Measurements from ENCODE around the gene PXDC1.

Gene PXDC1, protein sequence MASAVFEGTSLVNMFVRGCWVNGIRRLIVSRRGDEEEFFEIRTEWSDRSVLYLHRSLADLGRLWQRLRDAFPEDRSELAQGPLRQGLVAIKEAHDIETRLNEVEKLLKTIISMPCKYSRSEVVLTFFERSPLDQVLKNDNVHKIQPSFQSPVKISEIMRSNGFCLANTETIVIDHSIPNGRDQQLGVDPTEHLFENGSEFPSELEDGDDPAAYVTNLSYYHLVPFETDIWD

DNA sequence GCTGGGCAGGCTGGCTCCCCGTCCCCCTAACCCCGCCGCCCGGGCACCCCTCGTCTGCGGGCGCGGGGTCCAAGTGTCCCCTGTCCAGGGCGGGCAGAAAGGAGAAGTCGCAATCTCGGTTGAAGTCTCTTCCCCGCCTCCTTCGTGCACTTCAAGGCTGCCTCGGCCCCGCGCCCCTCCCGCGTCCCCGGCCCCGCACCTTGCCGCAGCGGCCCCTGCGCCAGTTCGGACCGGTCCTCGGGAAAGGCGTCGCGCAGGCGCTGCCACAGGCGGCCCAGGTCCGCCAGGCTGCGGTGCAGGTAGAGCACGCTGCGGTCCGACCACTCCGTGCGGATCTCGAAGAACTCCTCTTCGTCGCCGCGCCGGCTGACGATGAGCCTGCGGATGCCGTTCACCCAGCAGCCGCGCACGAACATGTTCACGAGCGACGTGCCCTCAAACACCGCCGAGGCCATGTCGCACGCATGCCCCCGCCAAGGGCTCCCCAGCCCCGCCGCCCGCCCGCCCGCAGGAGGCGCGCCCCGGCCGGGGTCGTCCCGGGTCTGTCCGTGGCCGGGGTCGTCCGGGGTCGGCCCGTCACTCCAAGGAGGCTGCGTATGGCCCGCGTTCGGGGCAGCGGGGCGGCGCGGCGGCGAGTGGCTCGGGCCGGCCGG is at the start of gene PXDC1:
Gene PXDC1 (minus strand): TSS at position 637 of the 653 bp plus-strand sequence. CDS start 182 bp downstream, at position 455.
- DNase-seq, result peak; percentile 18

DNA sequence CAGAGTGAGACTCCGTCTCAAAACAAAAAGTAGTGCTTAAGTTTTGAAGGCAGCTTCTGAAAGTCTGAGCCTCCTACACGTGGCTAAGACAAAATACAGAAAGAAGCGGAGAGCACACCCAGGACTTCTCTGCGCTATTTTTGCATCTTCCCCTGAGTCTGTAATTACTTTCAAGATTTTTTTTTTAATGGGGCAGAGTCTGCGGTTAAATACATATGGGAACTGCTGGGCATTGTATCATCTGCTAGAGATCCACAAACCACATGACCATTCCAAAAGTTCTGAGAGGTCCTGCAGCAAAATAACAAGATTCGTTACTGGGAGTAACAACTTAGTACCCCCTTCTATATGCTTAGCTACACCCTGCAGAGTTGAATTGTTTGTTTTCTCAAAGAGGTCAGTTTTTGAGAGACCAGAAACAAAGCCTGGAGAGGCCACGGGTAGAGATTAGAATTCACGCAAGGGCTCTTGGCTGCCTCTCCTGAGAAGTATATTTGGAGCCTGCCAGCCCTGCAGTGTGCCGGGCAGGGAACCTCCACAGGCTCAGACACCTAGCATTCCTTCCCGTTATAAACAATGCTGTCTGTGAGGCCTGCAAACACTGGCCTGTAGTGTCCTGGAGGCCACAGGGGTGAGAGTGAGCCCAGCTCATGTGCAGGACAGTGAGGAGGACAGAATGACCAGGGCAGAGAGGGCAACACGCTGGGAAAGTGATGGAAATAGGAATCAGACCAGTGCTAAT is 49.5 kb upstream of the PXDC1 start:
- no peak for DNase-seq

DNA sequence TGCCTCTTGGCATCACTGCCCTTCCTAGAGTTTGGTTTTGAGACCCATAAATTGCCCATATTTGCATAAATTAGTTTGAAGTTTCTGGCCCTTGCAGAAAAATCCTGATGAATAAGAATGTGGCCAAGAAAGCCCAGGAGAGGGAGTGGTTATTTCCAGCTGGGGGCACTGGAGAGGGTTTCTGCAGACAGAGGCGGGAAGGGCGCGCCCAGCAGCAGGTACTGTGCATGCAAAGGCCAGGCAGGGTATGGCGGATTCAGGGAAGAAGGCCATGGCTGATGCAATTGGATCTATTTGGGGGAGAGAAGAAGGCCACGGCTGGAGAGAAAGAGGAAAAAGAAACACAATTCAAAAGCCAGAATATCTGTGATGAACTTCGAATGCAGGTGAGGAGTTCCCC is 48.2 kb upstream of the PXDC1 start:
- no peak for DNase-seq

DNA sequence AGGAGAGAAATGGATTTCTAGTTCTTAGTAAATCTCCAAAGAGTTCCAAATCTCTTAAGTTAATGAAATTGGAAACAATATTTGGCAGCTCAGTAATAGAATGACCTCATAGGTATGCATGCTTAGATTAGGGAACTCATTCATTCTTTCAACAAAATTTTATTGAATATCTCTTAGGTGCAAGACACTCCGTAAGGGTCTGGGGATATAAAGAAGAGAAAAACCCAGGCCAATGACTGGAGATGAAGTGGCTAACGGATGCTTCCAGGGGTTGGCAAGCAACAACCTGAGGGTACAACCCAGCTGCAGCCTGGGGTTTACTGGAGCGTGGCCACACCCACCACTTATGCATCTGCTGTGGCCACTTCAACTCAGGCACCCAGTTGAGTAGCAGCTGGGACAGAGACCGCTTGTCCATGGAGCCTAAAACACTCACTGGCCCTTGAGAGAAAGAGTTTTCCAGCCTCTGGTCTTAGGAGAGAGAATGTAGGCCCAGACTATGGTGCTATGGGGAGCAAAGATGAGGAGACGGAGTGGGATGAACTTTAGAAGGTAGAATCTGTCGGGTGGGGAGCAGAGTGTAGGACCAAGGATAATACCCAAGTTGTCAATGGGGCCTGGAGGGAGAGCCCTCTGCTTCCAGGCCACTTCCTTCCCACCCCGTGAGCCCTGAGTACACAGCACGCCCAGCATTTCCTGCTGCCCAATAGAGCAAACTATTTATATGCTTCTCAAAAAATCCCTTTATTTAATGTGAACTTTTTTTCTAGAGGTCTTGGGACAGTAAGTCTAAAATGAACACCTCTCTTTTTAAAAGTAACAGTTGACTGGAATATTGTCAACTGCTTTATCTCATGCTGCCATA is 46.8 kb upstream of the PXDC1 start:
- no peak for DNase-seq

DNA sequence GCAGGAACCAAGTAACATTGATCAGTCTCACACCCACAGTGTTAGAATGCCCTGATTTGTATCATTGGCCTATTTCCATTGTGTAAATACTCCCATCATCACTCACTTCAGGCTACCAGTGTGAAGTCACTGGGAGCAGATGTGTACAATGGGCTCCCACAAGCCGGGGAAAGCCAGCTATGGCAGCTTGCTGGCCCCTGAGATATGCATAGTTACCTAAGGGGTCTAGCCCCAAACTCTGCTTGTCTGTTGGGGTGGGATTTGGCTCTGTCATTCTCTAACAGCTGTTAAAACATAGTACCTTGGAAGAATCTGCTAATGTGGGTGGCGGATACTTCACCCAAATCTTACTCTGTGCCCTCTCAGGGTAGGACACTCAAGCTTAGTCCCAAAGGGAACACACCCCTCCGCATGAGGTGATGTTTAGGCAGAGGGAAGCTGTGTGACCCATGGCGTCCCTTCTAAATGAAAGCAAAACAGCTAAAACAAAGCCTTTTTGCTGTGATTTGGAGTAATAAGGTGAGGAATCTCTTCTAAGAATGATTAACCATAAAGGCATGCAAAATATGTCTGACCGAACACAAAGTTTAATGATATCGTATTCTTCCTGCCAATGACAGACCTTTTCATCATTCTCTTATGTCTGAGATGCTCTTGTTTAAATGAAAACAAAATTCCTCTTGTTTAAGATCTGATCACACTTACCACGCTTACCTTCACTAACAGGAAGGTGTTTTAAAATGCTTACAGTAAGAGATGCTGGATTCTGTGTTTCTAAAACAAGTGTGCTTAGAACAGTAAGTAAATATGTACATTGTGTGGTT is 45.9 kb upstream of the PXDC1 start:
- DNase-seq, result no peak

DNA sequence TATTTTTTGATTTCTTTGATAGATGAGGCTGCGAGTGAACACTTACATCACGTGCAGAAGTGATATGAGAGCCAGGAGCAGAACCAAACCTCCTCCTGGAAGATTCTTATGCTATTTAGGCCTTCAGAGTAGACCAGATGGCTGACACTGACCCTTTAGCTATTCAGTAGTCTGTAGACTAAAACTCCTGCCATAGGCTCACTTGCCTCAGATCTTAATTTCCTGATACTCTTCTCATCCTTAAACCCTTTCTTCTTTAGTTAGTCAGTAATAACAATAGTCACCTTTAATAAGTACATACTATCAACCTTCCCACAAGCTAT is 45.2 kb upstream of the PXDC1 start:
- no peak for DNase-seq

DNA sequence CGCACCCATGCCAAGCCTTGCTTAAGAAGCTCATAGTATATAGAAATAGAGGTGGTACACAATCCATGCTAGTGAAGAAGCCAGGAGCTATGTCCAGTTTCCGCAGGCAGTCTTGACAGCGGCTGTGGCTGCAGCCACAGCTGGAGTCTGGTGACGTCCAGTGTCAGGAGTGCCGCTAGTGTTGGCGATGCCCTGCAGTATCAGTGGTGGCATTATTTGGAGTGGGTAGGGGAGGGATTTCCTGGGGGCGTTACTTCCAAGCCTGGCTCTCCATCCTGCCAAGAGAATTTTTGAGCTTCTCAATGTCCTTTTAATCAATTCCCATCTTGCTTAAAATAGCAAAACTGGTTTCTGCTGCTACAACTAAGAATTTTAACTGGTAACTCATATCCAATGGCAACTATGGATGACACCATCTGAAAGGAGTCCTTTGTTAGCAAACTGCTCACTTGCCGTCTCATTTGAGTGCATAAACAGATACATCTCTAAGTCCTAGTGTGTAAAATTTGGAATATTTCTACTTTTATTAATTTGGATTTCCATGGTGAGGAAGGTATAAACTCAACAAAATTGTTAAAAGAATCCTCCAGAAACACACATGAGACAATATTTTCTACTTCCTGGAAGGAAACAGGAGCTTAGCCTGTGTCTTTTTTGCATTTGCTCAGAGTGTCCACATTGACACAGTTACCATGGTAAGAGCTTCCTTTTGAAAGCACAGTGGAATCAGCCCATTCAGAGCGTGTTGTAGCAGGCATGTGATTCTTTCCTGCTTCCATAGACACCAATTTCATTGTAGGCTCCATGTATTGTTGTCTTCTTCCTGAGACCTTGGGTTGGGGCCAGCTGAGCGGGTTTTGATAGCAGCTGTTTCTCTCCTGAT is 44.6 kb upstream of the PXDC1 start:
- no peak for DNase-seq

DNA sequence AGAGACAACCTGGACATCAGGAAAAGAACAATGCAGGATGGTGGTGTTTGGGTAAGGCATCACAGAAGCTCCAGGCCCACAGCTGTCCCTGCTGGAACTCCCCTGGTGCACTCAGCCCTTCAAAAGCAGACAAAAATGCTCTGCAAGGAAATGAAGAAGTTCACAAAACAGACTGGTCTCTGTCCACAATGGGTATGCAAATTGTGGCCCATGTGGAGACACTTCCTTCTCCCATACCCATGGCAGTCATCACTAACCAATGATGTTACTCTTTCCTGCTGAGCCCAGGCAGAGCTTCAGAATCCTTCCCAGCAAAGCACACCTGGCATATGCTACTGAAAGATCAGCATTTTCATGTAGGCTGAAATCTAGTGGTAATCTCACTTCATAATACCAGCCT is 42.6 kb upstream of the PXDC1 start:
- DNase-seq, result no peak

DNA sequence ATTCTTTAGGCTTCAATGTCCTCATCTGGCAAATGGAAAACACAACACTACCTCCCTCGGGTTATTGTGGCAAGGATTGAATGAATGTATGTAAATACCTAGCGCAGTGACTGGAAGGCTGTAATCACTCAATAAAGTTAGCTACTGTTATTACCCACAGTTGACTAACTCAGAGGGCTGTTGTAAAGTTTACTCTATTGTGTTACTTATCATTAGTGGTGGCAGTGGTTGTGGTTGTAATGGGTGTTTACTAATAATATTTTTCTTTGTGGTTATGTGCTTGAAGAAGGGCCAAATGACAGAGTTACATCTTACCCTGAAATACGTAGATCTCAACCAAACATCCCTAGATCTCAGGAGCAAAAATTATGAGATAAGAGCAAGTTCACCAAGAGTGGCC is 42.0 kb upstream of the PXDC1 start:
- no peak for DNase-seq

DNA sequence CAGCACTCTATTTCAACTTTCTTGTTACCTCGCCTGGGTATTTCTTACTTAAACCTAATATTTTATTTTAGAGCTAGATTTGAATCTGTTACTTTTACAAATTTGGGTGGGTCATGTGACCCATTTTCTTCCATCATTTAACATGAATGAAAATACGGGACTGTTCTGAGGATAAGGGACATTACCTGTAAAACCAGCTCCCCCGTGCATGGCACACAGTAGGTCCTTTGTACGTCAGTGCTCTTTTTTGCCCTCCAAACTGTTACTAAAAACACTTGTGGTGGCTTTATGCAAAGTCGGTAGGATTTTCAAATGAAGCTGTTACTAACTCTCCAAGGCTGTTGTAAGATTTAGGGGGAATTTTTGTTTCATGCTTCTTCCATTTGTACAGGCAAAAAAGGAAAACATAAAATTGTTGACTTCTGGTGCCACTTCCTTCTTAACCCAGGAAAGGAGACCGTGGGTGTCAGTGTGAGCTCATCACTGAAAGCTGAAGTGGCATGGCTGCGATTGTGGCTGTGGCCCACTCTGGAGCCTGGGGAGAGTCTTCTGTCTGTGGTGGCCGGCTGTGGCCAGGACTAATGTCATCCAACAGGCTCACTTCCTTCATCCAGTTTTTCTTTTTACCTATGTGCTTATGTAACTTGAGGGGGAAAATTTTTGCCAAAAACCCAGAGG is 40.2 kb upstream of the PXDC1 start:
- no peak for DNase-seq

DNA sequence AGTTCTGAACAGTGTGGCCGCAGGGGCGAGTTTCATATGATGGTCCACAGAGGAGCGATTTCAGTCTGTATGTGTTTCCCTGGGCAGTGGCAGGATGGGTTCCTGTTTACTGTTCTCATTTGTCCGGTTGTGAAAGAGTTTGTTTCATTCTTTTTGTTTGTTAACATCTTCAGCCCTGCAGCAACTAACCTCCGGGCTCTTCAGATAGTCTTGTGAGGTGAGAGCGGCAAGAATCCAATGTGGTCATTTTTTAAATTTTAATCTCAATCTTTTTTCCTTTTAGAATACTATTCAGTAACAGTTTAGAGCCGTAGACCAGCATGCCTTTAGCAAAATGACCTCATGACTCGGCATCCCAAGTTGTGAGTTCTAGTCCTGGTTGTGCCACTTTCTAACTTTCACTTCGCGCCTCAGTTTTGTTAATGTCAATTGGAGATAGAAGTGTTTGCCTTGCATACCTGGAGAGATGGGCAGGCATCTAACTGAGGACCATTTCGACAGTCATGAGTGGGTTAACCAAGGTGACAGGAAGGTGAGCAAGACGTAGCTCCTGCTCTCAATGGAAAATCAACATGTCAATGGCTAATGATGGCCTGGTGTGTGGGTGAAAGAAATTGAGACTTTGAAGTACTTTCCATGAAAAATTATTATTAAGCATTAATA is 38.5 kb upstream of the PXDC1 start:
- no peak for DNase-seq

DNA sequence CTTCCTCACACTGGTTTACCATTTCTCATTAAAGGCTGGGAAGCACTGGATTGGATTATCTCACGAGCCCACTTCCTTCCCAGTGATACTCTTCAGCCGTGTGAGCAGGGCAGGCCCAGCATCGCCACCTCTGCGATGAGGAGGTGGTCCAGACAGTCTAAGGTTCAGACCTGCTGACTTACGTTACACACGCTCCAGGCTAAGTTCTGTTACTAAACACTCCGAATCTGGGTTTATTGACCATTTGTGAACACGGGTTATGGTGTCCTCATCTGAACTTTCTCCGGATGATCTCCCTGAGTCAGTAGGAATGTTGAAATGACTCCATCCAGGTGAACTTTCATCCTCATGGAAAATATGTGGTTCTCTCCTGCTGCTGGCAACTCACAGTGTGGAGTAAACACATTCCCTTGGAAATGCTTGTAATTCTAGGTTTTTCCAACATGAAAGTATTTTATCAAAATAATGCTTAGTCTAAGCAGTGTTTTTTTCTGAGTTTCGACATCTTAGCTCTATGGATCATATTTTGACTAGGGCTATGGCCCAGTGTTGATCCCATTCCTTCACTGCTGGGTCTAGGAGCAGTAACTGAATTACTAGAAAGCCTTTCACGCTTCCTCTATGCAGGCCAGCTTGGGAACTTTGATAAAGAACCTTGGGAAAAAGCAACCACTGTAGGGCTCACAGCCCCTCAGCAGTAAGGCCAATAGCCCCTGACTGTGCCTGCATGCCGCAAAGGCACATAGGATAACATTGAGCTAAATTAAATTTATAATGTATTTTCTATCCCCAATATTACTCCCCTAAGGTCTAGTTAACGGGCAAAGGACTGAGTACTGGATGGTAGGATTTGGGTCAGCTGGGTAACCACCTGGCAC is 37.7 kb upstream of the PXDC1 start:
- no peak for DNase-seq

DNA sequence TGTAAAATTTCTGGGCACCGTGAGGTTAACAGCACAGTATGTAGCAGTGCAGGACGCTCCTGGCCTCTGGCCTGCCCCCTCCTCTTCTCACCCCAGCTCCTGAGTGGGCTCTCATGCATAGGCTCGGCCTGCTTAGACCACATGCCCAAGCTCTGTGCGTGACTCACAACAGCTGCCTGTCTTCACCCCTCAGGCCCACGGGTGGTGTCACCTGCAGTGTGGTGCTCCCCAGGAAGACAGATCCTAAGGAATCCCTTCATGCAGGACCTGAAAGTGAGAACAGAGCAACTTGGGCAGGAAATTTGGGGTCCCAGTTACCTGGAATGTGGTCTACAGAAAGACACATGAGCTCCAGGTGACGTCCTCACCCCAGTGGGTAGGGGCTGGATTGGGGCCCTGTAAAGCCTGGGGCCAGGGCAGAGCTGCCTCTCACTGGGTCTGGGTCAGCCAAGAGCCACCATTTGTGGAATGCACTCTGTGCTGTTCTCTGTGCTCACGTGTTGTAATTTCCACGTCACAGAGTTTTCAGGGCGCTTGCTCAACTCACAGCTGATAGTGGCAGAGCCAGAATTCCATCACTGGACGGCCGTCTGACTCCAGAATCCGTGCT is 37.0 kb upstream of the PXDC1 start:
- no peak for DNase-seq

DNA sequence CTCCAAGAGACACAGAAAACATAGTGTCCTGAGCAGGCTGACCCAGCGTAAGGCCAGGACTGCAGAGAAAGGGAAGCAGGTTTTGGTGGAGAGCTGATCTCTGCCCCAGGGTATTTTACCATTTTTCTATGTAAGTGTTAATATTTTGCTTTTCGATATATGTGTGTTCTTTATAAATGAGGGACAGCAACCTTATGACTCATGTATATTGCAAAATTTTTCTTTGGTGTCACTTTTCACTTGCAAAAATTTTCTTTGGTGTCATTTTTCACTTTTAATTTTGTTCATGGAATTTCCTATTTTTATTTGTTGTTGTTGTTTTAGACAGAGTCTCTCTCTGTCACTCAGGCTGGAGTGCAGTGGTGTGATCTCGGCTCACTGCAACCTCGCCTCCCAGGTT is 34.6 kb upstream of the PXDC1 start:
- DNase-seq, result no peak

DNA sequence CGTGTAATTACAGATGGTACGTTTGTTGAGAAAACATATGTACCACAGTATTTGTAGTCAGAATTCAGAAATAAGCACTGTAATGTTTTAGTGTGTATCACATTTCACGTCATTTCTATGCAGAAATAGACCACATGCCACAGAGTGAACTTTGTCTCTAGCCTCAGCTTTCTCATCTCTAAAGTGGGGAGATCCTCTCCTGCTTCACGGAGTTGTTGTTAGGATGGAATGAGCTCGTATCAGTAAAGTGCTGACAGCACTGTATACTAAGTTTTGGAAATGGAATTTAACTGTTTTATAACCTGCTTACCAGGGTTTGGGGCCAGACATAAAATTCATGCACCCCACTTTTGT is 34.2 kb upstream of the PXDC1 start:
- DNase-seq, result no peak

DNA sequence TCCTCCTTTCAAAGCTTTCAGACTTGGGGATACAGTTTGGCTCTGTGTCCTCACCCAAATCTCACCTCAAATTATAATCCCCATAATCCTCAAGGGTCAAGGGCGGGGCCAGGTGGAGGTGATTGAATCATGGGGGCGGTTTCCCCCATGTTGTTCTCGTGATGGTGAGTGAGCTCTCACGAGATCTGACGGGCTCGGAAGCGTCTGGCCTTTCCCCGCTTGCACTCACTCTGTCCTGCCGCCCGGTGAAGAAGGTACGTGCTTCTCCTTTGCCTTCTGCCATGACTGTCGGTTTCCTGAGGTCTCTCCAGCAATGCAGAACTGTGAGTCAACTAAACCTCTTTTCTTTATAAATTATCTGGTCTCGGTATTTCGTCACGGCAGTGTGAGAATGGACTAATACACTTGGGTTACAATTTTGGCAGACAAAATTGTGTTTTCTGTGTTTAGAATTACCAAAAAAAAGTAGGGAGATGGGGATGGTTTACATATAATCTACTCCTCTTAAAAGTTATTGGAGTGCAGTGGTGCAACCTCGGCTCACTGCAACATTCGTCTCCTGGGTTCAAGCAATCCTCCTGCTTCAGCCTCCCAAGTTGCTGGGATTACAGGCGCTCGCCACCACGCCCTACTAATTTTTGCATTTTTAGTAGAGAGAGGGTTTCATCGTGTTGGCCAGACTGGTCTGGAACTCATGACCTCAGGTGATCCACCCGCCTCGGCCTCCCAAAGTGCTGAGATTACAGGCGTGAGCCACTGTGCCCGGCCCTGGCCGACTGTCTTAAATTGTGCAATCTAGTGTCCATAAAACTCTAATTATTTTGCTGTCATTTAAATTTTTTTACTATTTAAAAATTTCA is 33.6 kb upstream of the PXDC1 start:
- no peak for DNase-seq

DNA sequence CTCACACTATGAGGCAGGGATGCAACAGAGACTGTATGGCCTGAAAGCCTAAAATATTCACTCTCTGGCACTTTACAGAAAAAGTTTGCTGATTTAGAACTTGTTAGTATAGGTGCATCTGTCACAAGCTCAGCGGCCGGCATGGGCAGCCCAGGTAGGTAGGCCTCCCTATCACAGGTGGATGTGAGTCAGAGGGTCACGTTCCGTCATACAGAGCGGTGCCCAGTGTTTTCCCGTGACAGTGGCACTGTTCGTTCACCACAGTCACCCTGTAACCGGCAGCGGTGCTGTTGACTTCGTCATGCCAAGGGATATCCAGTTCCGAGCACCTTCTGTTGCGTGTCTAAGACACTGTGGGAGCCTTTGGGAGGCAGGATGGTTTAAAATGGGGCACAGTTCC is 32.9 kb upstream of the PXDC1 start:
- DNase-seq, result no peak

Data from stimulated activated naive CD4-positive, alpha-beta T cell treated with Interleukin-2 at 50 U/mL for 16 hours (primary cell).